Lower leg skin (tissue), 4 donors: ENCODE measurements around the gene PLXNA2. TPM values are rescaled to one million over a fixed set of nuclear protein-coding genes. Genes with fewer than 3 reads are reported as not detected.

ENCODE experiments used
- DNase-seq, 2 donors: peaks; one replicate each; pipeline ENCODE4 v3.0.0-alpha.2; 2019; ENCODE audit warnings: low spot score in 2 of 2
- H3K4me3 ChIP-seq: fragments of 200-600 bp; sonication (generic); 2 replicates; pipeline ENCODE4 v1.5.1; 2017; ENCODE audit warnings: mild to moderate bottlenecking, low read depth; ENCODE audit not compliant: poor library complexity, severe bottlenecking
- CTCF ChIP-seq, 3 donors: fragments of 450-650 bp; IDR thresholded peaks; one replicate each; pipeline ENCODE4 v1.5.1; 2016; ENCODE audit warnings: antibody characterized with exemption in 3 of 3, mild to moderate bottlenecking in 3 of 3, moderate library complexity in 2 of 3
- POLR2A ChIP-seq, 2 donors: fragments of 450-650 bp; IDR thresholded peaks; one replicate each; pipeline ENCODE4 v1.6.1; 2016 to 2017; ENCODE audit warnings: antibody characterized with exemption in 2 of 2, mild to moderate bottlenecking in 1 of 2, moderate library complexity in 1 of 2
- WGBS, 2 donors: methylation state at CpG; one replicate each; pipeline ENCODE4 v1.1.5; 2018; 5-methylcytosine and 5-hydroxymethylcytosine counted together
- intact Hi-C: fragments of 100-400 bp; cut with DNase I; formaldehyde crosslinking; loops from one replicate; pipeline ENCODE4 v1.15.0; 2023; ENCODE audit warnings: low total_unique reads
- total RNA-seq, 4 donors: library from RNA; depleted of rRNA; stranded (reverse); fragments of >200 nt; gene quantifications; one replicate each; pipeline ENCODE4 v1.1.0, GENCODE V29; 2016

Gene PLXNA2
- total RNA-seq, 4 donors from 2014 or later, result 27.4 to 44.2 (median 36.9) TPM

GRCh38 chr1:208154679-208155642, 89.2 kb downstream of the PLXNA2 start:
- TF ChIP-seq CTCF (IDR thresholded peaks at IDR 0.05) (no peak), POLR2A (IDR thresholded peaks at IDR 0.05) (no peak)
- 45 to 72% methylated on average over 15 of the region's 15 CpGs for WGBS, 2 donors
- no peak for DNase-seq
- intact Hi-C loops, result no loop called here
- H3K4me3 ChIP-seq, result no peak overlapping the region

GRCh38 chr1:208154040-208154439, 90.1 kb downstream of the PLXNA2 start:
- TF ChIP-seq CTCF (IDR thresholded peaks at IDR 0.05) (no peak), POLR2A (IDR thresholded peaks at IDR 0.05) (no peak)
- no peak for DNase-seq
- no peak overlapping the region for H3K4me3 ChIP-seq
- intact Hi-C loops, result no loop called here
- WGBS, 2 donors, result 49 to 76% methylated on average over 7 of the region's 7 CpGs

GRCh38 chr1:208153386-208153785, 90.8 kb downstream of the PLXNA2 start:
- intact Hi-C loops, result no loop called here
- WGBS, 2 donors, result 95% methylated on average over 6 of the region's 6 CpGs
- TF ChIP-seq POLR2A (IDR thresholded peaks at IDR 0.05) (no peak), CTCF (IDR thresholded peaks at IDR 0.05) (no peak)
- H3K4me3 ChIP-seq, result no peak overlapping the region
- no peak for DNase-seq

GRCh38 chr1:208151728-208152598, 92.2 kb downstream of the PLXNA2 start:
- intact Hi-C loops, result no loop called here
- 58 to 63% methylated on average over 9 of the region's 9 CpGs for WGBS, 2 donors
- TF ChIP-seq CTCF (IDR thresholded peaks at IDR 0.05) (no peak), POLR2A (IDR thresholded peaks at IDR 0.05) (no peak)
- DNase-seq, result no peak
- H3K4me3 ChIP-seq, result no peak overlapping the region

- no peak for TF ChIP-seq CTCF (IDR thresholded peaks at IDR 0.05)
- intact Hi-C loops, result no loop called here
- WGBS, 2 donors, result 51 to 66% methylated on average over 6 of the region's 6 CpGs
- no peak for DNase-seq
- H3K4me3 ChIP-seq, result no peak overlapping the region
Measured at GRCh38 chr1:208150833-208151458, 93.2 kb downstream of the PLXNA2 start.
